Psoas muscle (tissue), 8 donors: ENCODE measurements around the gene TEKT5. TPM values are rescaled to one million over a fixed set of nuclear protein-coding genes. Genes with fewer than 3 reads are reported as not detected.

Experiments
- ATAC-seq, 4 donors: fragments of 200-7000 bp; cut with Tn5 transposase; one replicate each; pipeline ENCODE4 v1.9.1; 2020; ENCODE audit warnings: moderate library complexity in 3 of 4, mild to moderate bottlenecking in 2 of 4
- DNase-seq, 2 donors: peaks; one replicate each; pipeline ENCODE4 v3.0.0-alpha.2; 2020
- H3K27ac ChIP-seq: fragments of 200-600 bp; one replicate; pipeline ENCODE4 v1.8.0; 2022
- H3K27me3 ChIP-seq, 3 donors: fragments of 200-600 bp in 1 of 3; one replicate each; pipeline versions ENCODE4 v1.6.1 to v1.8.0; 2013 to 2022; ENCODE audit warnings: low read length in 2 of 3, mild to moderate bottlenecking in 2 of 3, moderate library complexity in 1 of 3; ENCODE audit not compliant: insufficient read depth in 3 of 3
- H3K36me3 ChIP-seq, 2 donors: fragments of 200-600 bp in 1 of 2; one replicate each; pipeline versions ENCODE4 v1.6.1 to v1.8.0; 2013 to 2022; ENCODE audit warnings: low read depth in 1 of 2, mild to moderate bottlenecking in 1 of 2, moderate library complexity in 1 of 2; ENCODE audit not compliant: insufficient read depth in 1 of 2
- H3K4me1 ChIP-seq: fragments of 200-600 bp; one replicate; pipeline ENCODE4 v1.8.0; 2022
- H3K4me3 ChIP-seq: fragments of 200-600 bp; one replicate; pipeline ENCODE4 v1.8.0; 2022; ENCODE audit warnings: mild to moderate bottlenecking
- H3K9me3 ChIP-seq: fragments of 200-600 bp; one replicate; pipeline ENCODE4 v1.8.0; 2022
- WGBS, 3 donors: extraction: QIAGEN DNeasy Blood & Tissue Kit; methylation state at CpG; one replicate each; pipeline versions ENCODE4 v1.1.6 to v1.1.7; 2013; 5-methylcytosine and 5-hydroxymethylcytosine counted together
- intact Hi-C, 2 donors: fragments of 100-400 bp; cut with DNase I; formaldehyde crosslinking; loops; one replicate each; pipeline versions ENCODE4 v1.11.0 to v1.14.2; 2022
- polyA plus RNA-seq, 3 donors: library from polyadenylated mRNA; stranded (reverse); fragments of 200-250 nt; gene quantifications; one replicate each; pipeline ENCODE4 v1.2.3, GENCODE V29; 2013
- total RNA-seq, 4 donors: library from RNA; stranded (reverse); fragmentation: NEBNext Ultra II Directional in 2 of 4; extraction: Animal tissue kit (Norgen Biotek cat#: 25700) in 2 of 4; gene quantifications; one replicate each; pipeline versions ENCODE4 v1.2.1 to v1.2.4, GENCODE V29; 2021 to 2023
- TF ChIP-seq, protein P1 (sequence below): fragments of 200-600 bp; IDR thresholded peaks from one replicate; pipeline ENCODE4 v1.8.0; 2022; ENCODE audit warnings: antibody characterized with exemption
- donor health status: healthy with polysubstance abuse.
- donor health status: DM: no; HTN: no; CAD: no; lungs with moderate emphysema.
- donor health status: Bipolar disorder and iron deficiency.
- donor health status: healthy.
- donor health status: DM: yes; HTN: yes; CAD: no.
- donor health status: DM: no; HTN: no; CAD: no.
- donor health status: DM: no; HTN: no; CAD: no.
- donor health status: DM: yes; HTN: yes; CAD: no.

TEKT5 gene
- total and polyA plus RNA-seq, 7 donors = not detected

DNA sequence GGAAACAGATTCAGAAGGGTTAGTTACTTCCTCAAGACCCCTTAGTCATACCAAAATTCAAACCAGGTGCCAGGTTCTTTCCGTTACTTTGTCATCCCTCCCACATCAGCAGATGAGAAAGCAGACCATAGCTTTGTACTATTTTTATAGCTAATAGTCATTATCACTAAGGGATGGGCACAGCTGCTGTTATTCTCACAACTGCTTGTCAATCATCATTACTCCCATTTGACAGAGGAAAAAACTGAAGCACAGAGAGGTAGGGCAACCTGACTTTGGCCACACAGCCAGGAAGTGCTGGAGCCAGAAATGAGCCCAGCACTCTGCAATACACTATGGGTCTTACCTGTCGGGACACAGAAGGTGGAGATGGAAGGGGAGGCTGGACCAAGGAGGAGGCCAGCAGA, 30.0 kb downstream of the TEKT5 start:
- DNase-seq = no peak
- intact Hi-C loops = loop anchor here in 1 of 2 donors (10.0 kb wide), 1 partner anchor 140 kb away; no protein-coding TSS in a partner anchor
- TF ChIP-seq, protein P1, sequence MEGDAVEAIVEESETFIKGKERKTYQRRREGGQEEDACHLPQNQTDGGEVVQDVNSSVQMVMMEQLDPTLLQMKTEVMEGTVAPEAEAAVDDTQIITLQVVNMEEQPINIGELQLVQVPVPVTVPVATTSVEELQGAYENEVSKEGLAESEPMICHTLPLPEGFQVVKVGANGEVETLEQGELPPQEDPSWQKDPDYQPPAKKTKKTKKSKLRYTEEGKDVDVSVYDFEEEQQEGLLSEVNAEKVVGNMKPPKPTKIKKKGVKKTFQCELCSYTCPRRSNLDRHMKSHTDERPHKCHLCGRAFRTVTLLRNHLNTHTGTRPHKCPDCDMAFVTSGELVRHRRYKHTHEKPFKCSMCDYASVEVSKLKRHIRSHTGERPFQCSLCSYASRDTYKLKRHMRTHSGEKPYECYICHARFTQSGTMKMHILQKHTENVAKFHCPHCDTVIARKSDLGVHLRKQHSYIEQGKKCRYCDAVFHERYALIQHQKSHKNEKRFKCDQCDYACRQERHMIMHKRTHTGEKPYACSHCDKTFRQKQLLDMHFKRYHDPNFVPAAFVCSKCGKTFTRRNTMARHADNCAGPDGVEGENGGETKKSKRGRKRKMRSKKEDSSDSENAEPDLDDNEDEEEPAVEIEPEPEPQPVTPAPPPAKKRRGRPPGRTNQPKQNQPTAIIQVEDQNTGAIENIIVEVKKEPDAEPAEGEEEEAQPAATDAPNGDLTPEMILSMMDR = no peak
- peak in 1 of 4 donors; percentile 39 for ATAC-seq
- peaks cover 9% of the 10 kb centered on the region for H3K4me1 ChIP-seq
- no peak overlapping the region for H3K27ac ChIP-seq
- H3K9me3 ChIP-seq = no peaks in the 10 kb centered on the region
- no peak overlapping the region for H3K4me3 ChIP-seq
- no peaks in the 10 kb centered on the region for H3K36me3 ChIP-seq
- 79 to 87% (median 80%) methylated on average over 2 of the region's 2 CpGs for WGBS, 3 donors
- H3K27me3 ChIP-seq = no peaks in the 10 kb centered on the region

DNA sequence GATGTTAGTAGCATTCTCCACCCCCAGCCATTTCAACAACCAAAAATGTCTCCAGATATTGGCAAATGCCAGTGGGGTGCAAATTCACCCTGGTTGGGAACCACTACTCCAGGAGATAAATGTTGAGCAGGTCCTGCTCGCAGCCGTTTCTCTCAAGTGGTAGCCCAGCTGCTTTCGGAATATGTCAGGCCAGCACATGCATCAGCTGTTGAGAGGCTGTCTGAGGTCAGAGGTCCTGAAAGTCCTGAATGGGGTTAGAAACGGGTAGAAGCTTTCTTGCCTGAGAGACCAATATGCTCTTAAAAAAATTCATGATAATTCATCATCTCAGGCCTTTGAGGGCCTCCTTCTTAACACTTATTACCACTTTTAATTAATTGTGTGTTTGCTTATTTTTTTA, 31.0 kb downstream of the TEKT5 start:
- intact Hi-C loops = loop anchor here in 1 of 2 donors (10.0 kb wide), 1 partner anchor 139 kb away; no protein-coding TSS in a partner anchor
- TF ChIP-seq, protein P1 = no peak
- Histone ChIP-seq H3K36me3 (no peaks in the 10 kb centered on the region), H3K4me3 (no peak overlapping the region), H3K27me3 (no peaks in the 10 kb centered on the region), H3K27ac (no peak overlapping the region), H3K4me1 (peaks cover 9% of the 10 kb centered on the region), H3K9me3 (no peaks in the 10 kb centered on the region)
- DNase-seq (no peak), ATAC-seq (no peak)
- 43 to 72% (median 46%) methylated on average over 4 of the region's 4 CpGs for WGBS, 3 donors

GRCh38 chr16:10663146-10663545, 31.6 kb downstream of the TEKT5 start:
- no peaks in the 10 kb centered on the region for H3K27me3 ChIP-seq
- no peak overlapping the region for H3K27ac ChIP-seq
- DNase-seq (no peak), ATAC-seq (peak in 1 of 4 donors; percentile 37)
- WGBS, 3 donors = 25 to 53% (median 25%) methylated on average over 1 of the region's 1 CpG
- no peak overlapping the region for H3K4me3 ChIP-seq
- H3K9me3 ChIP-seq = no peaks in the 10 kb centered on the region
- H3K36me3 ChIP-seq = no peaks in the 10 kb centered on the region
- intact Hi-C loops = loop anchor here in 1 of 2 donors (10.0 kb wide), 1 partner anchor 138 kb away; no protein-coding TSS in a partner anchor
- TF ChIP-seq, protein P1 = no peak
- peaks cover 9% of the 10 kb centered on the region for H3K4me1 ChIP-seq

DNA sequence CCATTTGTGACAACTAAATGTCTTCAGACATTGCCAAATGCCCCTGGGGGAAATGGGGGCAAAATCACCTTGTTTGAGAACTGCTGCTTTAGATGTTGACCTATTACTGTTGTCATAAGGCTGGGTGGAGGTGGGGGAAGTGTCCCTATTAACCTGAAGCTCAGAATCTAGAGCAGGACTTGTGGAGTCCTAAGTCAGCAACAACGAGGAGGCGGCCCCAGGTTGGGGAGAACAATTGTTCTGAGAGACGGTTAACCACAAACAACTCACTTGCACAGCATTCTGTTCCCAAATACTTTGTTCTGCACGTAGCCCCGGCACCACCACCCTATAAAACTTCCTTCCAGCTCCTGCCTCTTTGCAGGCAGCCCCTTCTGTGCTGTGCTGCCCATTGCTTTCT, 32.5 kb downstream of the TEKT5 start:
- ATAC-seq = no peak
- H3K4me3 ChIP-seq = no peak overlapping the region
- H3K36me3 ChIP-seq = no peaks in the 10 kb centered on the region
- H3K27me3 ChIP-seq = no peaks in the 10 kb centered on the region
- TF ChIP-seq, protein P1 = no peak
- H3K4me1 ChIP-seq = peaks cover 9% of the 10 kb centered on the region
- H3K9me3 ChIP-seq = no peaks in the 10 kb centered on the region
- intact Hi-C loops = loop anchor here in 1 of 2 donors (10.0 kb wide), 1 partner anchor 137 kb away; no protein-coding TSS in a partner anchor
- H3K27ac ChIP-seq = no peak overlapping the region
- WGBS, 3 donors = 84 to 89% (median 84%) methylated on average over 5 of the region's 5 CpGs
- DNase-seq = no peak

DNA sequence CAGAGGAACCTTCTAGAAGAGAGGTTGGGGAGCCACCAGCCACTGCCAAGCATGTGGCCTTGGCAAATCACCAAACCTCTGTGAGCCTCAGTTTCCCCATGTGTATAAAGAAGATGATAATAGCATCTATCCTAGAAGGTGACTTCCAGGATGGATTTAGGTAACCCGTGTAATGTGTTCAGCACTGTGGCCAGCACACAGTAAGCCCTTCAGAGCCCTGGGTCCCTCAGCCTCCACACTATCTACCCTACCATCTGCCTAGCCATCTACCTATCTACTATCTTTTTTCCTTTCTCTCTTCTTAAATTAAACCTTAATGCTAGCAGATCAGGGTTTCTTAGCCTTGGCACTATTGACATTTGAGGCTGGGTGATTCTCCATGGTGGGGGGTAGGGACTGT, 33.0 kb downstream of the TEKT5 start:
- 47 to 78% (median 67%) methylated on average over 1 of the region's 1 CpG for WGBS, 3 donors
- ATAC-seq (no peak), DNase-seq (no peak)
- Histone ChIP-seq H3K27me3 (no peaks in the 10 kb centered on the region), H3K4me1 (peaks cover 9% of the 10 kb centered on the region), H3K9me3 (no peaks in the 10 kb centered on the region), H3K36me3 (no peaks in the 10 kb centered on the region), H3K4me3 (no peak overlapping the region), H3K27ac (no peak overlapping the region)
- TF ChIP-seq, protein P1 = no peak
- intact Hi-C loops = loop anchor here in 1 of 2 donors (10.0 kb wide), 1 partner anchor 137 kb away; no protein-coding TSS in a partner anchor
